SU-DHL-6 (cell line): ENCODE data around the gene SCFD2.

Source experiments
- CTCF ChIP-seq: fragments of 200-600 bp; sonication (generic); IDR thresholded peaks from one replicate; pipeline ENCODE4 v1.5.1; 2017; ENCODE audit warnings: antibody characterized with exemption, mild to moderate bottlenecking, low read length, moderate library complexity; ENCODE audit not compliant: insufficient read depth, poor library complexity, severe bottlenecking
- EZH2phosphoT487 ChIP-seq: fragments of 200-600 bp; sonication (generic), shearing (Covaris generic); conservative IDR thresholded peaks from 2 replicates; pipeline ENCODE4 v1.6.1; 2018; ENCODE audit warnings: mild to moderate bottlenecking, antibody characterized with exemption, low read length, moderate library complexity, mixed read lengths

- no peak for TF ChIP-seq CTCF
- TF ChIP-seq EZH2phosphoT487 = no peak
Observed at GRCh38 chr4:53186714-53187358, 179.0 kb downstream of the SCFD2 start.
